K562 (cell line): ENCODE measurements around the gene C1orf198. TPM values are rescaled to one million over a fixed set of nuclear protein-coding genes. Genes with fewer than 3 reads are reported as not detected.

Source experiments
- ATAC-seq: fragments of 200-7000 bp; cut with Tn5 transposase; 3 replicates; pipeline ENCODE4 v1.9.1; 2020; ENCODE audit warnings: moderate library complexity
- BruUV-seq: library from RNA; stranded (reverse); fragments of 400-500 nt; replicated peaks from 2 replicates; lab custom pipeline; 2021; lab: Mats Ljungman, UMichigan
- CTCF ChIA-PET: fragments of 300-600 bp; formaldehyde crosslinking; extraction: SDS; loops from one replicate; lab custom pipeline; 2021; ENCODE audit warnings: low intra/inter-chr PET ratio; lab: Yijun Ruan, JAX
- POLR2A ChIA-PET: fragments of 300-600, 350-650 bp; sonication (Branson Sonifier 250); formaldehyde crosslinking; extraction: SDS; loops from one replicate; lab custom pipeline; 2021; ENCODE audit warnings: antibody characterized with exemption, inconsistent platforms; lab: Yijun Ruan, JAX
- DNase-seq, 4 experiments: peaks; one replicate each; pipeline versions ENCODE4 v3.0.0 to v3.0.0-alpha.2; 2011 to 2018; ENCODE audit warnings: low spot score in 3 of 4, mixed read lengths in 3 of 4; ENCODE audit errors: extremely low read depth in 1 of 4
- FAIRE-seq: peaks from 2 replicates; lab custom pipeline; 2011; peaks lifted over from hg19 to GRCh38; lab: Jason Lieb, UNC
- H2AFZ ChIP-seq: 2 replicates; pipeline ENCODE4 v1.6.0; 2011; ENCODE audit warnings: low read depth, low read length, control low read depth, inconsistent platforms
- H3K27ac ChIP-seq: fragments of 200-600 bp; 3 replicates; pipeline ENCODE4 v1.8.0; 2011; ENCODE audit warnings: low read depth, mild to moderate bottlenecking, control low read depth, inconsistent platforms, low read length, moderate library complexity, mixed read lengths; ENCODE audit errors: extremely low read depth
- H3K27me3 ChIP-seq, 2 experiments: fragments of 300-600 bp in 1 of 2; 2 replicates in 1 of 2; 3 replicates in 1 of 2; pipeline versions ENCODE4 v1.6.0 to v1.8.0; 2011; ENCODE audit warnings: inconsistent platforms in 2 of 2, low read length in 2 of 2, mild to moderate bottlenecking in 1 of 2, mixed read lengths in 1 of 2, moderate library complexity in 1 of 2; ENCODE audit not compliant: control insufficient read depth in 2 of 2, insufficient read depth in 2 of 2
- H3K36me3 ChIP-seq: fragments of 300-600 bp; 3 replicates; pipeline ENCODE4 v1.8.0; 2011; ENCODE audit warnings: mild to moderate bottlenecking, low read length, inconsistent platforms; ENCODE audit not compliant: control insufficient read depth, insufficient read depth
- H3K4me1 ChIP-seq, 2 experiments: fragments of 200-600 bp in 1 of 2; replicated peaks in 1 of 2; 2 replicates in 1 of 2; 3 replicates in 1 of 2; pipeline versions ENCODE4 v1.5.1 to v1.8.0; 2011; ENCODE audit warnings: inconsistent platforms in 2 of 2, low read length in 2 of 2, mild to moderate bottlenecking in 1 of 2, mixed read lengths in 1 of 2, moderate library complexity in 1 of 2; ENCODE audit not compliant: control insufficient read depth in 2 of 2, insufficient read depth in 2 of 2
- H3K4me2 ChIP-seq: 2 replicates; pipeline ENCODE4 v1.6.1; 2011; ENCODE audit warnings: low read length, control low read depth, inconsistent platforms, mixed read lengths; ENCODE audit not compliant: insufficient read depth
- H3K4me3 ChIP-seq: fragments of 200-600 bp; sonication (generic), shearing (Covaris generic); 2 replicates; pipeline ENCODE4 v1.5.1; 2016; ENCODE audit warnings: control low read depth, inconsistent platforms
- H3K79me2 ChIP-seq: fragments of 200-600 bp; 3 replicates; pipeline ENCODE4 v1.8.0; 2011; ENCODE audit warnings: low read length, inconsistent platforms; ENCODE audit not compliant: control insufficient read depth, insufficient read depth
- H3K9ac ChIP-seq, 2 experiments: 2 replicates each; pipeline versions ENCODE4 v1.6.0 to v1.6.1; 2011; ENCODE audit warnings: low read depth in 2 of 2, low read length in 2 of 2, control low read depth in 1 of 2, inconsistent platforms in 1 of 2, mild to moderate bottlenecking in 1 of 2, mixed read lengths in 1 of 2; ENCODE audit not compliant: insufficient read depth in 1 of 2
- H3K9me1 ChIP-seq: one replicate; pipeline ENCODE4 v1.6.0; 2011; ENCODE audit warnings: inconsistent platforms, mild to moderate bottlenecking, low read length, moderate library complexity; ENCODE audit not compliant: control insufficient read depth, insufficient read depth
- H3K9me3 ChIP-seq: replicated peaks from 2 replicates; pipeline ENCODE4 v1.5.1; 2011; ENCODE audit warnings: low read depth, low read length, inconsistent platforms; ENCODE audit not compliant: control insufficient read depth, insufficient read depth
- H4K20me1 ChIP-seq: replicated peaks from 2 replicates; pipeline ENCODE4 v1.6.1; 2011; ENCODE audit warnings: low read length, inconsistent platforms, mixed read lengths; ENCODE audit not compliant: control insufficient read depth, insufficient read depth
- NR2C2 ChIP-seq, 2 experiments: fragments of 200-800 bp in 1 of 2; sonication (Bioruptor generic) in 1 of 2; sonication (generic) in 1 of 2; formaldehyde crosslinking in 1 of 2; IDR thresholded peaks; 2 replicates each; pipeline versions ENCODE4 v1.6.1 to v1.8.0; 2016 to 2022; ENCODE audit warnings: mild to moderate bottlenecking in 1 of 2, missing compliant biosample characterization in 1 of 2, missing genetic modification characterization in 1 of 2, missing genetic modification reagents in 1 of 2
- POU5F1 ChIP-seq: fragments of 150-350 bp; IDR thresholded peaks from 2 replicates; pipeline ENCODE4 v1.6.1; 2014; ENCODE audit warnings: borderline replicate concordance, low read length, low read depth, mild to moderate bottlenecking; ENCODE audit not compliant: partially characterized antibody
- ZNF785 ChIP-seq: fragments of 250-450 bp; sonication (Bioruptor Pico); IDR thresholded peaks from 2 replicates; pipeline ENCODE4 v1.4.0; 2020; ENCODE audit warnings: mild to moderate bottlenecking
- WGBS: fragments of 100-300 bp; shearing (Covaris generic); methylation state at CpG from one replicate; pipeline ENCODE4 v1.1.6; 2016; ENCODE audit warnings: low coverage, mixed read lengths; ENCODE audit not compliant: insufficient coverage; ENCODE audit errors: missing lambda C conversion rate; 5-methylcytosine and 5-hydroxymethylcytosine counted together
- in situ Hi-C: fragments of 300-500 bp; cut with MboI; formaldehyde crosslinking; loops from 4 replicates; pipeline ENCODE4 v1.15.0; 2018; ENCODE audit warnings: inconsistent platforms, mixed read lengths
- intact Hi-C: fragments of 100-400 bp; cut with micrococcal nuclease; formaldehyde crosslinking; loops from 2 replicates; pipeline ENCODE4 v1.14.2; 2022
- polyA plus RNA-seq, 8 experiments: library from polyadenylated mRNA; depleted of rRNA in 4 of 8; stranded (reverse) in 5 of 8; unstranded in 3 of 8; fragments of >200 nt; fragmentation: Nextera tagmentation in 2 of 8; fragmentation: Illumina TruSeq in 1 of 8; extraction: Ambion mirVana in 2 of 8; extraction: Trizol in 1 of 8; gene quantifications; 2 replicates each; pipeline versions ENCODE4 v1.2.1 to v1.2.3, GENCODE V29; 2011 to 2014; ENCODE audit warnings: inconsistent platforms in 1 of 8, missing spikeins in 1 of 8
- total RNA-seq, 7 experiments: library from RNA; depleted of rRNA in 6 of 7; stranded (reverse); fragments of >200 nt in 6 of 7; fragmentation: Illumina TruSeq in 2 of 7; extraction: Trizol in 2 of 7; gene quantifications; 2 replicates each; pipeline versions ENCODE4 v1.2.1 to v1.2.3, GENCODE V29; 2011 to 2021; ENCODE audit warnings: low replicate concordance in 1 of 7
- TF ChIP-seq, protein P1 (sequence below): sonication (generic); formaldehyde crosslinking; IDR thresholded peaks from 2 replicates; pipeline ENCODE4 v1.8.1; 2023; ENCODE audit warnings: mild to moderate bottlenecking, missing genetic modification reagents
- TF ChIP-seq, protein P2 (sequence below): fragments of 450-650 bp; formaldehyde crosslinking; IDR thresholded peaks from 2 replicates; pipeline ENCODE4 v1.4.0; 2020; ENCODE audit warnings: mild to moderate bottlenecking, moderate library complexity

Gene C1orf198
- total and polyA plus RNA-seq, 9 of the 15 experiments (the other 6 are each of a cell fraction or from before 2014, with no cell fraction given) = 2.0 to 15.1 (median 10.4) TPM

- Histone ChIP-seq H2AFZ (no peak overlapping the region), H3K36me3 (no peaks in the 10 kb centered on the region), H3K27me3 (peaks cover 16 to 17% of the 10 kb centered on the region in 2 experiments; a peak in 4 of 5 replicates), H3K79me2 (no peaks in the 10 kb centered on the region), H3K9me3 (no peaks in the 10 kb centered on the region), H3K4me1 (peaks cover 0 to 4% of the 10 kb centered on the region in 2 experiments; a peak in 1 of 5 replicates), H3K4me2 (no peak overlapping the region), H3K27ac (no peak overlapping the region), H3K9ac (no peak overlapping the region), H3K9me1 (no peaks in the 10 kb centered on the region), H4K20me1 (0 out of 2 replicates have a peak, but pooled peaks cover 5% of the 10 kb centered on the region), H3K4me3 (no peak overlapping the region)
- DNase-seq (no peak), ATAC-seq (no peak), FAIRE-seq (no peak)
- CTCF ChIA-PET = no interaction called here
- TF ChIP-seq POU5F1 (no peak), NR2C2 (CRISPR knock-in tag; IDR thresholded peaks at IDR 0.05) (no peak), NR2C2 (tag; IDR thresholded peaks at IDR 0.05) (no peak), ZNF785 (CRISPR knock-in tag) (no peak)
- TF ChIP-seq, protein P1, sequence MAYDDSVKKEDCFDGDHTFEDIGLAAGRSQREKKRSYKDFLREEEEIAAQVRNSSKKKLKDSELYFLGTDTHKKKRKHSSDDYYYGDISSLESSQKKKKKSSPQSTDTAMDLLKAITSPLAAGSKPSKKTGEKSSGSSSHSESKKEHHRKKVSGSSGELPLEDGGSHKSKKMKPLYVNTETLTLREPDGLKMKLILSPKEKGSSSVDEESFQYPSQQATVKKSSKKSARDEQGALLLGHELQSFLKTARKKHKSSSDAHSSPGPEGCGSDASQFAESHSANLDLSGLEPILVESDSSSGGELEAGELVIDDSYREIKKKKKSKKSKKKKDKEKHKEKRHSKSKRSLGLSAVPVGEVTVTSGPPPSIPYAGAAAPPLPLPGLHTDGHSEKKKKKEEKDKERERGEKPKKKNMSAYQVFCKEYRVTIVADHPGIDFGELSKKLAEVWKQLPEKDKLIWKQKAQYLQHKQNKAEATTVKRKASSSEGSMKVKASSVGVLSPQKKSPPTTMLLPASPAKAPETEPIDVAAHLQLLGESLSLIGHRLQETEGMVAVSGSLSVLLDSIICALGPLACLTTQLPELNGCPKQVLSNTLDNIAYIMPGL = no peak
- TF ChIP-seq, protein P2, sequence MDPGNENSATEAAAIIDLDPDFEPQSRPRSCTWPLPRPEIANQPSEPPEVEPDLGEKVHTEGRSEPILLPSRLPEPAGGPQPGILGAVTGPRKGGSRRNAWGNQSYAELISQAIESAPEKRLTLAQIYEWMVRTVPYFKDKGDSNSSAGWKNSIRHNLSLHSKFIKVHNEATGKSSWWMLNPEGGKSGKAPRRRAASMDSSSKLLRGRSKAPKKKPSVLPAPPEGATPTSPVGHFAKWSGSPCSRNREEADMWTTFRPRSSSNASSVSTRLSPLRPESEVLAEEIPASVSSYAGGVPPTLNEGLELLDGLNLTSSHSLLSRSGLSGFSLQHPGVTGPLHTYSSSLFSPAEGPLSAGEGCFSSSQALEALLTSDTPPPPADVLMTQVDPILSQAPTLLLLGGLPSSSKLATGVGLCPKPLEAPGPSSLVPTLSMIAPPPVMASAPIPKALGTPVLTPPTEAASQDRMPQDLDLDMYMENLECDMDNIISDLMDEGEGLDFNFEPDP (CRISPR knock-in tag) = no peak
- WGBS = 8% methylated on average over 5 of the region's 5 CpGs
- in situ Hi-C loops (no loop called here), intact Hi-C loops (no loop called here)
- BruUV-seq = no TSS peak
- POLR2A ChIA-PET = no interaction called here
Measured at GRCh38 chr1:230899841-230900251, 31.5 kb upstream of the C1orf198 start.
